Measurements from ENCODE around the gene ANKRD13D. TPM values are rescaled to one million over a fixed set of nuclear protein-coding genes. Genes with fewer than 3 reads are reported as not detected.

ANKRD13D gene
- total RNA-seq, 4 donors from 2014 or later, result 7.4 to 63.7 (median 22.5) TPM

DNA sequence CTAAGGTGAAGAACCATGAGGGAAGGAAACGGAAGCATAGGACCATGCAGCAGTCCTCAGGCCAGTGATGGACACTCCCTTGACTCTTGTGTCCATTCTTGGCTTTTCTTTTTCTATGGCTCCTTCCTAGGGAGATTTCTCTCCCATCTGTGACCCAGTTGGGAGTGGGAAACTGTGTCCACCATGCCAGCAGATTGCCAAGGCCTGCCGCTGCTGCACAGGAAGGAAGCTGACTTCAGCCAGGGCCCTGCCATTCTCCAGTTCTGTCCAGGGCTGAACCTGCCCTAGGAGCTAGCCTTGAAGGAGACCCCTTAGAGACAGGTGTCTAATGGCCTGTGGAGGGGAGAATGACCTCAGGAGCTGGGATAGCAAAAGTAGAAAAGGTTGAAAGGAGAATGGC lies 31.6 kb downstream of the ANKRD13D start:
- H3K36me3 ChIP-seq, result no peaks in the 10 kb centered on the region
- no peaks in the 10 kb centered on the region for H3K9me3 ChIP-seq
- H3K4me1 ChIP-seq, result peaks cover 0 to 6% of the 10 kb centered on the region in 2 donors
- intact Hi-C loops (cut with DNase I; ENCODE audit: low total_unique reads), result no loop called here
- no peaks in the 10 kb centered on the region for H3K27me3 ChIP-seq
- H3K27ac ChIP-seq, result no peak overlapping the region
- TF ChIP-seq POLR2A (IDR thresholded peaks at IDR 0.05), result no peak
- TF ChIP-seq, protein P1, sequence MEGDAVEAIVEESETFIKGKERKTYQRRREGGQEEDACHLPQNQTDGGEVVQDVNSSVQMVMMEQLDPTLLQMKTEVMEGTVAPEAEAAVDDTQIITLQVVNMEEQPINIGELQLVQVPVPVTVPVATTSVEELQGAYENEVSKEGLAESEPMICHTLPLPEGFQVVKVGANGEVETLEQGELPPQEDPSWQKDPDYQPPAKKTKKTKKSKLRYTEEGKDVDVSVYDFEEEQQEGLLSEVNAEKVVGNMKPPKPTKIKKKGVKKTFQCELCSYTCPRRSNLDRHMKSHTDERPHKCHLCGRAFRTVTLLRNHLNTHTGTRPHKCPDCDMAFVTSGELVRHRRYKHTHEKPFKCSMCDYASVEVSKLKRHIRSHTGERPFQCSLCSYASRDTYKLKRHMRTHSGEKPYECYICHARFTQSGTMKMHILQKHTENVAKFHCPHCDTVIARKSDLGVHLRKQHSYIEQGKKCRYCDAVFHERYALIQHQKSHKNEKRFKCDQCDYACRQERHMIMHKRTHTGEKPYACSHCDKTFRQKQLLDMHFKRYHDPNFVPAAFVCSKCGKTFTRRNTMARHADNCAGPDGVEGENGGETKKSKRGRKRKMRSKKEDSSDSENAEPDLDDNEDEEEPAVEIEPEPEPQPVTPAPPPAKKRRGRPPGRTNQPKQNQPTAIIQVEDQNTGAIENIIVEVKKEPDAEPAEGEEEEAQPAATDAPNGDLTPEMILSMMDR (IDR thresholded peaks at IDR 0.05), result no peak
- DNase-seq, result no peak
- no peak overlapping the region for H3K4me3 ChIP-seq

DNA sequence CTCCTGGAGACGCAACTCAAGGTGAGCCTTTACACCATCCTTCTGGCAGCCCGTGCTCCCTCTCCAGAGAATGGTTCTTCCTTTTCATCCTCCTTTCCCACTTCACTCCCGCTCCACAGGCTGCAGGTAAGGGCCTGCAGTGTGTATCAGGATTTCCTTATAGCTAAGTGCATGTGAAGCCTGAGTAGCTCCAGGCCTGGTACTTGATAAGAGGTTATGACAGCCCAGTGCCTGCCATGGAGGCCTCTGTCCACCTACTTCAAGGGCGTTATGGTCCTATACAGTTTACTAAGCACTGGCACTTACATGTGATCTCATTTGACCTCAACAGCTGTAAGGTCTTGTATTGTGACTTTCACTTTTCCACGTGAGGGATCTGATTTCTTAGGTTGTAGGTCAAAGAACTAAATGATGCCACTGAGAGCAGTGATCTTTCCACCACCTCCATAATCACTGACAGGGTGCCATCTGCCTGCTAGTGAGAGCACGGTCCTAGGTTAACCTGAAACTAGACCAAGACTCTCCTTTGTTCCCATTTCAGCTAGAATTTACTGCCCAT lies 32.3 kb downstream of the ANKRD13D start:
- H3K27me3 ChIP-seq, result no peaks in the 10 kb centered on the region
- TF ChIP-seq POLR2A (IDR thresholded peaks at IDR 0.05), result no peak
- TF ChIP-seq, protein P1 (IDR thresholded peaks at IDR 0.05), result no peak
- DNase-seq, result no peak
- no peaks in the 10 kb centered on the region for H3K9me3 ChIP-seq
- peaks cover 0 to 6% of the 10 kb centered on the region in 2 donors for H3K4me1 ChIP-seq
- H3K36me3 ChIP-seq, result no peaks in the 10 kb centered on the region
- H3K27ac ChIP-seq, result no peak overlapping the region
- no peak overlapping the region for H3K4me3 ChIP-seq
- intact Hi-C loops (cut with DNase I; ENCODE audit: low total_unique reads), result no loop called here

DNA sequence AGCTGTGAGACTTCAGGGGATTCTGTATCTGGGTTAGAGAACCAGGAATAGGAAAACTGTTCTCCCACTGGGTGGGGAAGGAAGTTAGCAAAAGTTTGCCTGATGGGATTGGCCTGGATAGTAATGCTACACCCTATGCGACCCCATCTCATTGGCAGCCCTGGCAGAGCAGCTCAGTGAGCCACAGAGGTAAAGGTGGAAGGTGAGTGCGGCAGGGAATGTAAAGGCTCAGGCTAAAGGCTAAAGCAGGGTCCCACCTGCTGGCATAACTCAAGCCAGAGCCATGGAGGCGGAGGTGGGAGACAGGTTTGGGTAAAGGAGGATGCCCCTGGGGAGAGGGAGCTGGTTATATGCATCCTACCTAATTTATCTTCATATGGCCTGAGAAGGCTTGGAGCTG lies 32.9 kb downstream of the ANKRD13D start:
- Histone ChIP-seq H3K36me3 (no peaks in the 10 kb centered on the region), H3K9me3 (no peaks in the 10 kb centered on the region), H3K4me3 (no peak overlapping the region), H3K27me3 (no peaks in the 10 kb centered on the region), H3K27ac (no peak overlapping the region), H3K4me1 (peaks cover 0 to 6% of the 10 kb centered on the region in 2 donors)
- TF ChIP-seq POLR2A (IDR thresholded peaks at IDR 0.05), result no peak
- TF ChIP-seq, protein P1 (IDR thresholded peaks at IDR 0.05), result no peak
- intact Hi-C loops (cut with DNase I; ENCODE audit: low total_unique reads), result no loop called here
- no peak for DNase-seq

DNA sequence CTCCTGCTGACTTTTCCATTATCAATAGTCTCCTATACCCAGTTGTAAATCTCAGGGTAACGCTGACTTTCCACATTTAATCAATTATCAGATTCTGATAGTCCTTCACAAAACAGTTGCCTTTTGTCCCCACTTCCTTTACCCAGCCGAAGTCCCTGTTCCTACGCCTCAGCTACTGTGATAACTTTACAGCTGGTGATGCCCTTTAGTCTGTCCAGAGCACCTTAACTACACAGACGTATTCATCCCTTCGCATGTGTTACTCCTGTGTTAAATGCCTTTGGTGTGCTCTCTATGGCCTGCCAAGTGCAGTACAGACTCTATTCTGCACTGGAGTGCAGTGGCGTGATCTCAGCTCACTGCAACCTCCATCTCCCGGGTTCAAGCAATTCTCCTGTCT lies 34.4 kb downstream of the ANKRD13D start:
- no peak overlapping the region for H3K4me3 ChIP-seq
- TF ChIP-seq, protein P1 (IDR thresholded peaks at IDR 0.05), result no peak
- no peak for TF ChIP-seq POLR2A (IDR thresholded peaks at IDR 0.05)
- intact Hi-C loops (cut with DNase I; ENCODE audit: low total_unique reads), result no loop called here
- no peaks in the 10 kb centered on the region for H3K36me3 ChIP-seq
- no peak overlapping the region for H3K27ac ChIP-seq
- H3K9me3 ChIP-seq, result no peaks in the 10 kb centered on the region
- DNase-seq, result no peak
- H3K4me1 ChIP-seq, result peaks cover 0 to 6% of the 10 kb centered on the region in 2 donors
- no peaks in the 10 kb centered on the region for H3K27me3 ChIP-seq

DNA sequence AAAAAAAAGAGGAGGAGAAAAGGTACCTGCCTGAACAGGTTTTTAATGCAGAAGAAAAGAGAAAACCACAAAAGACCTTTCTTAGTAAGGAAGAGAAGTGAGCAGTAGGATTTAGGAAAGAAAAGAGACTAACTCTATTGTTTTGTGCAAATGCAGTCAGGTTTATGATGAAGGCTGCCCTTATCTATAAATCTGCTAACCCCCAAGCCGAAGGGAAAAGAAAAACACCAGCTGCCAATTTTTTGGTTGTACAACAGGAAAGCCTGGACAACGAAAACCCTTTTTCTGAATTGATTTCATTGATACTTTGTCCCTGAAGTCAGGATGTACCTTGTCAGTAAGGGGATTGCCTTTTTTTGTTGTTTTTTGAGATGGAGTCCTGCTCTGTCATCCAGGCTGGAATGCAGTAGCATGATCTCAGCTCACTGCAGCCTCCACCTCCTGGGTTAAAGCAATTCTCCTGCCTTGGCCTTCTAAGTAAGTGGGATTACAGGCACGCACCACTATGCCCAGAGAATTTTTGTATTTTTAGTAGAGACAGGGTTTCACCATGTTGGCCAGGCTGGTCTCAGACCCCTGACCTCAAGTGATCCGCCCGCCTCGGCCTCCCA lies 43.1 kb downstream of the ANKRD13D start:
- H3K9me3 ChIP-seq, result no peaks in the 10 kb centered on the region
- no peak for DNase-seq
- no peaks in the 10 kb centered on the region for H3K4me1 ChIP-seq
- TF ChIP-seq, protein P1 (IDR thresholded peaks at IDR 0.05), result no peak
- TF ChIP-seq POLR2A (IDR thresholded peaks at IDR 0.05), result no peak
- no peaks in the 10 kb centered on the region for H3K27me3 ChIP-seq
- H3K27ac ChIP-seq, result no peak overlapping the region
- H3K4me3 ChIP-seq, result no peak overlapping the region
- intact Hi-C loops (cut with DNase I; ENCODE audit: low total_unique reads), result no loop called here
- no peaks in the 10 kb centered on the region for H3K36me3 ChIP-seq
